Naive thymus-derived CD4-positive, alpha-beta T cell (primary cell): ENCODE measurements around the gene PPIH. TPM values are rescaled to one million over a fixed set of nuclear protein-coding genes. Genes with fewer than 3 reads are reported as not detected.

Experiments
- ATAC-seq: fragments of 150-1000 bp; cut with Tn5 transposase; 2 replicates; pipeline ENCODE4 v1.10.0; 2021; ENCODE audit warnings: mild to moderate bottlenecking, moderate library complexity
- CTCF ChIA-PET: fragments of 350-600 bp; sonication (Branson Sonifier 250); formaldehyde crosslinking; loops from one replicate; lab custom pipeline; 2021; ENCODE audit warnings: antibody characterized with exemption; lab: Charles Lee
- POLR2A ChIA-PET: fragments of 350-600 bp; sonication (Branson Sonifier 250); formaldehyde crosslinking; loops from one replicate; lab custom pipeline; 2021; ENCODE audit warnings: antibody characterized with exemption, inconsistent platforms; lab: Charles Lee
- DNase-seq, 9 donors: peaks; one replicate each; pipeline versions ENCODE4 v3.0.0 to v3.0.0-alpha.2; 2020 to 2022; ENCODE audit warnings: mixed read lengths in 1 of 9
- H3K27ac ChIP-seq: one replicate; pipeline ENCODE4 v1.7.0; 2013; ENCODE audit warnings: mild to moderate bottlenecking, low read depth, low read length, moderate library complexity
- H3K27me3 ChIP-seq, 2 donors: one replicate each; pipeline ENCODE4 v1.7.0; 2013; ENCODE audit warnings: low read length in 2 of 2, mild to moderate bottlenecking in 2 of 2, moderate library complexity in 2 of 2; ENCODE audit not compliant: control insufficient read depth in 2 of 2, insufficient read depth in 2 of 2
- H3K36me3 ChIP-seq, 3 experiments: 1 replicate in 2 of 3; 2 replicates in 1 of 3; pipeline ENCODE4 v1.7.0; 2013; ENCODE audit warnings: low read length in 3 of 3, mild to moderate bottlenecking in 3 of 3, moderate library complexity in 1 of 3; ENCODE audit not compliant: insufficient read depth in 3 of 3, control insufficient read depth in 2 of 3
- H3K4me1 ChIP-seq, 2 donors: one replicate each; pipeline ENCODE4 v1.7.0; 2013; ENCODE audit warnings: low read length in 2 of 2, mild to moderate bottlenecking in 2 of 2, moderate library complexity in 1 of 2; ENCODE audit not compliant: control insufficient read depth in 2 of 2, insufficient read depth in 2 of 2
- H3K4me3 ChIP-seq: 2 replicates; pipeline ENCODE4 v1.7.0; 2013; ENCODE audit warnings: mild to moderate bottlenecking, low read length
- H3K9me3 ChIP-seq, 3 experiments: 1 replicate in 2 of 3; 2 replicates in 1 of 3; pipeline ENCODE4 v1.7.0; 2013; ENCODE audit warnings: low read length in 3 of 3; ENCODE audit not compliant: control insufficient read depth in 2 of 3
- H3K27ac Mint-ChIP-seq, 9 donors: one replicate each; pipeline ENCODE4 v1.8.0; 2020 to 2022; ENCODE audit warnings: mixed read lengths in 9 of 9, mild to moderate bottlenecking in 8 of 9, moderate library complexity in 5 of 9, inconsistent platforms in 2 of 9
- H3K27me3 Mint-ChIP-seq, 5 donors: one replicate each; pipeline ENCODE4 v1.8.0; 2021 to 2022; ENCODE audit warnings: mixed read lengths in 5 of 5, mild to moderate bottlenecking in 1 of 5
- H3K36me3 Mint-ChIP-seq, 5 donors: one replicate each; pipeline ENCODE4 v1.8.0; 2020 to 2022; ENCODE audit warnings: mixed read lengths in 5 of 5, mild to moderate bottlenecking in 3 of 5, inconsistent platforms in 1 of 5
- H3K4me1 Mint-ChIP-seq, 7 donors: one replicate each; pipeline ENCODE4 v1.8.0; 2020 to 2022; ENCODE audit warnings: mixed read lengths in 7 of 7, mild to moderate bottlenecking in 3 of 7, inconsistent platforms in 1 of 7
- H3K4me3 Mint-ChIP-seq, 10 donors: one replicate each; pipeline ENCODE4 v1.8.0; 2020 to 2022; ENCODE audit warnings: mild to moderate bottlenecking in 10 of 10, mixed read lengths in 10 of 10, moderate library complexity in 6 of 10, inconsistent platforms in 2 of 10
- H3K9me3 Mint-ChIP-seq, 11 donors: one replicate each; pipeline ENCODE4 v1.8.0; 2020 to 2022; ENCODE audit warnings: mixed read lengths in 11 of 11, mild to moderate bottlenecking in 4 of 11, inconsistent platforms in 1 of 11, moderate library complexity in 1 of 11
- intact Hi-C, 2 donors: fragments of 100-400 bp; cut with micrococcal nuclease; formaldehyde crosslinking; loops; one replicate each; pipeline ENCODE4 v1.15.1; 2023
- polyA plus RNA-seq, 2 donors: library from polyadenylated mRNA; unstranded; fragments of 300-500 nt; fragmentation: Illumina TruSeq; gene quantifications; one replicate each; pipeline ENCODE4 v1.2.3, GENCODE V29; 2021
- total RNA-seq, 6 experiments: library from RNA in 5 of 6; stranded (reverse) in 5 of 6; gene quantifications; 1 replicate in 5 of 6; 2 replicates in 1 of 6; pipeline ENCODE4 v1.2.3 and lab custom pipeline; 2021 to 2026

The PPIH gene
- total and polyA plus RNA-seq, 7 experiments from 2014 or later: 28.0 to 79.7 (median 42.3) TPM

GRCh38 chr1:42670425-42670824, 12.2 kb downstream of the PPIH start:
- ATAC-seq: no peak
- Histone ChIP-seq H3K4me3 (no peak overlapping the region), H3K27ac (no peak overlapping the region), H3K36me3 (peaks cover 4 to 73% (median 15%) of the 10 kb centered on the region in 3 experiments), H3K9me3 (no peaks in the 10 kb centered on the region), H3K4me1 (no peaks in the 10 kb centered on the region), H3K27me3 (no peaks in the 10 kb centered on the region)
- Mint-ChIP-seq H3K4me1 (peaks cover 0 to 7% (median 5%) of the 10 kb centered on the region in 7 donors), H3K4me3 (no peak overlapping the region), H3K27ac (no peak overlapping the region), H3K27me3 (no peaks in the 10 kb centered on the region), H3K9me3 (no peaks in the 10 kb centered on the region), H3K36me3 (peaks cover 10 to 58% (median 27%) of the 10 kb centered on the region in 5 donors)
- no peak for DNase-seq
- intact Hi-C loops: no loop called here
- ChIA-PET CTCF (interaction anchor here (0.7 kb wide), 1 partner anchor 12 kb away, joined by 3 read pairs; the partner anchor contains the start of gene YBX1), POLR2A (interaction anchor here (0.7 to 1.2 kb wide), 3 partner anchors 12 to 15 kb away, joined by 3 to 5 read pairs (median 4); partner anchors contain the start of gene YBX1)

GRCh38 chr1:42674214-42674613, 16.0 kb downstream of the PPIH start:
- ChIA-PET POLR2A (interaction anchor here (1.3 to 2.0 kb wide), 2 partner anchors 10 to 16 kb away, joined by 4 to 8 read pairs; partner anchors contain the start of gene PPIH), CTCF (no interaction called here)
- no peaks in the 10 kb centered on the region for H3K4me1 ChIP-seq
- no peaks in the 10 kb centered on the region for H3K9me3 ChIP-seq
- intact Hi-C loops: no loop called here
- no peak overlapping the region for H3K27ac ChIP-seq
- Mint-ChIP-seq H3K4me3 (no peak overlapping the region), H3K4me1 (peaks cover 0 to 16% (median 7%) of the 10 kb centered on the region in 7 donors), H3K27ac (peak overlapping the region in 1 of 9 donors; percentile 2), H3K36me3 (peaks cover 3 to 42% (median 16%) of the 10 kb centered on the region in 5 donors), H3K9me3 (no peaks in the 10 kb centered on the region), H3K27me3 (no peaks in the 10 kb centered on the region)
- no peak overlapping the region for H3K4me3 ChIP-seq
- DNase-seq (no peak), ATAC-seq (no peak)
- peaks cover 0 to 46% (median 7%) of the 10 kb centered on the region in 3 experiments for H3K36me3 ChIP-seq
- H3K27me3 ChIP-seq: no peaks in the 10 kb centered on the region

GRCh38 chr1:42674682-42675081, 16.5 kb downstream of the PPIH start:
- Histone ChIP-seq H3K36me3 (peaks cover 0 to 44% (median 7%) of the 10 kb centered on the region in 3 experiments), H3K4me1 (no peaks in the 10 kb centered on the region), H3K9me3 (no peaks in the 10 kb centered on the region), H3K27me3 (no peaks in the 10 kb centered on the region), H3K4me3 (no peak overlapping the region), H3K27ac (no peak overlapping the region)
- Mint-ChIP-seq H3K27ac (peak overlapping the region in 1 of 9 donors; percentile 32), H3K36me3 (peaks cover 3 to 42% (median 16%) of the 10 kb centered on the region in 5 donors), H3K4me1 (peaks cover 0 to 17% (median 7%) of the 10 kb centered on the region in 7 donors), H3K27me3 (no peaks in the 10 kb centered on the region), H3K4me3 (no peak overlapping the region), H3K9me3 (no peaks in the 10 kb centered on the region)
- ATAC-seq: no peak
- no peak for DNase-seq
- intact Hi-C loops: no loop called here
- POLR2A ChIA-PET: interaction anchor here (1.3 kb wide), 1 partner anchor 9 kb away, joined by 4 read pairs; no protein-coding TSS in a partner anchor
- CTCF ChIA-PET: no interaction called here

GRCh38 chr1:42675467-42675866, 17.2 kb downstream of the PPIH start:
- H3K27ac ChIP-seq: no peak overlapping the region
- ChIA-PET CTCF (interaction anchor here (0.7 kb wide), 1 partner anchor 133 kb away, joined by 3 read pairs; no protein-coding TSS in a partner anchor), POLR2A (interaction anchor here (1.3 kb wide), 1 partner anchor 8 kb away, joined by 4 read pairs; no protein-coding TSS in a partner anchor)
- peaks cover 3 to 36% (median 17%) of the 10 kb centered on the region in 5 donors for H3K36me3 Mint-ChIP-seq
- H3K27ac Mint-ChIP-seq: peak overlapping the region in 1 of 9 donors; percentile 9
- ATAC-seq (no peak), DNase-seq (no peak)
- H3K4me3 ChIP-seq: no peak overlapping the region
- H3K4me1 Mint-ChIP-seq: peaks cover 5 to 25% (median 13%) of the 10 kb centered on the region in 7 donors
- H3K9me3 ChIP-seq: no peaks in the 10 kb centered on the region
- H3K9me3 Mint-ChIP-seq: no peaks in the 10 kb centered on the region
- H3K27me3 ChIP-seq: no peaks in the 10 kb centered on the region
- intact Hi-C loops: no loop called here
- H3K4me1 ChIP-seq: peaks cover 0 to 7% of the 10 kb centered on the region in 2 donors
- H3K36me3 ChIP-seq: peaks cover 0 to 37% (median 7%) of the 10 kb centered on the region in 3 experiments
- H3K27me3 Mint-ChIP-seq: no peaks in the 10 kb centered on the region
- H3K4me3 Mint-ChIP-seq: no peak overlapping the region

GRCh38 chr1:42676534-42677087, 18.4 kb downstream of the PPIH start:
- Histone ChIP-seq H3K9me3 (no peaks in the 10 kb centered on the region), H3K4me1 (peaks cover 8 to 15% of the 10 kb centered on the region in 2 donors), H3K4me3 (no peak overlapping the region), H3K36me3 (peaks cover 0 to 35% (median 7%) of the 10 kb centered on the region in 3 experiments), H3K27me3 (no peaks in the 10 kb centered on the region), H3K27ac (no peak overlapping the region)
- intact Hi-C loops: no loop called here
- H3K4me1 Mint-ChIP-seq: peaks cover 11 to 35% (median 22%) of the 10 kb centered on the region in 7 donors
- no peak overlapping the region for H3K27ac Mint-ChIP-seq
- peaks cover 3 to 33% (median 15%) of the 10 kb centered on the region in 5 donors for H3K36me3 Mint-ChIP-seq
- DNase-seq (no peak), ATAC-seq (no peak)
- H3K9me3 Mint-ChIP-seq: no peaks in the 10 kb centered on the region
- POLR2A ChIA-PET: no interaction called here
- CTCF ChIA-PET: no interaction called here
- no peak overlapping the region for H3K4me3 Mint-ChIP-seq
- no peaks in the 10 kb centered on the region for H3K27me3 Mint-ChIP-seq

- H3K4me3 Mint-ChIP-seq: peak overlapping the region in 4 of 10 donors; percentile 50 to 99 (median 93)
- no peak overlapping the region for H3K4me3 ChIP-seq
- ATAC-seq (no peak), DNase-seq (no peak)
- ChIA-PET CTCF (no interaction called here), POLR2A (interaction anchor here (1.5 to 2.8 kb wide), 2 partner anchors 19 to 21 kb away, joined by 3 to 6 read pairs; no protein-coding TSS in a partner anchor)
- H3K36me3 Mint-ChIP-seq: peaks cover 0 to 27% (median 20%) of the 10 kb centered on the region in 5 donors
- H3K9me3 ChIP-seq: no peaks in the 10 kb centered on the region
- H3K4me1 ChIP-seq: peaks cover 16 to 23% of the 10 kb centered on the region in 2 donors
- H3K27ac Mint-ChIP-seq: peak overlapping the region in 2 of 9 donors; percentile 0 to 96
- H3K36me3 ChIP-seq: peaks cover 0 to 21% (median 7%) of the 10 kb centered on the region in 3 experiments
- H3K27ac ChIP-seq: no peak overlapping the region
- intact Hi-C loops: no loop called here
- H3K4me1 Mint-ChIP-seq: peaks cover 24 to 42% (median 30%) of the 10 kb centered on the region in 7 donors
- H3K27me3 ChIP-seq: no peaks in the 10 kb centered on the region
- H3K27me3 Mint-ChIP-seq: no peaks in the 10 kb centered on the region
- peaks cover 0 to 2% (median 0%) of the 10 kb centered on the region in 11 donors for H3K9me3 Mint-ChIP-seq
Measured at GRCh38 chr1:42679364-42679983, 21.3 kb downstream of the PPIH start.
